ENCODE data around the gene KCNIP1. TPM values are rescaled to one million over a fixed set of nuclear protein-coding genes. Genes with fewer than 3 reads are reported as not detected.
A peak's percentile ranks its signal among the peaks of the same experiment; 100 is the strongest.

Gene KCNIP1
- total and polyA plus RNA-seq, 2 of the 13 experiments (the other 11 are each of a cell fraction or from before 2014, with no cell fraction given): not detected

DNA sequence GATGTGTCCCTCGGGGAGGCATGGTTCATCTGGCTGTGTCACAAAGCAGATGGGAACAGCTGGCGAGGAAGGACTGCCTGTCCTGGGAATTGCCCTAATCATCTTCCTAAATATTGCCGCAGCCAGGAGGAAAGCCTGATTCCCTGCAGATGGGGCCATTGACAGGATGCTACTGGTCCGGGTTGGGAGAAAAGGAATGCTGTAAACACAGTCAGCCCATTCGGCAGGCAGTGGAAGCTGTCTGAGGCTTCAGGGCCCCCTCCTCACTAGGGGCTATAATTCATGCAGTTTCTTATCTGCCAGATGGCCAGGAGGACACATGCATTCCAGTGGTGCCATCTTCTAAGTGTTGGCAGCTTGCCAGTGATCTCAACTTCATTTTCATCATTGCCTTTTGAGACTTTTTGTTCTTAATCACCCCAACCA is 110.3 kb downstream of the KCNIP1 start:
- Histone ChIP-seq H3K27me3 (ENCODE audit: control insufficient read depth in 1 of 2, insufficient read depth in 2 of 2, low read length in 2 of 2) (peaks cover 0 to 10% of the 10 kb centered on the region in 2 experiments; a peak in 1 of 5 replicates), H3K27ac (ENCODE audit: extremely low read length, insufficient read depth, low read length) (no peak overlapping the region), H3K4me2 (ENCODE audit: low read depth, low read length) (no peak overlapping the region), H3K4me3 (replicated peaks in 1 of 3; ENCODE audit: insufficient read depth in 1 of 3, low read depth in 2 of 3, low read length in 3 of 3) (no peak overlapping the region), H2AFZ (ENCODE audit: low read length) (no peak overlapping the region), H4K20me1 (ENCODE audit: insufficient read depth, low read length) (no peaks in the 10 kb centered on the region), H3K9ac (ENCODE audit: insufficient read depth, low read depth, low read length) (no peak overlapping the region), H3K79me2 (ENCODE audit: insufficient read depth, low read length) (no peaks in the 10 kb centered on the region), H3K4me1 (ENCODE audit: insufficient read depth, low read length) (no peaks in the 10 kb centered on the region), H3K9me3 (ENCODE audit: low read length) (no peaks in the 10 kb centered on the region), H3K36me3 (replicated peaks in 1 of 2; ENCODE audit: control insufficient read depth in 1 of 2, insufficient read depth in 2 of 2, low read length in 2 of 2) (no peaks in the 10 kb centered on the region)
- CTCF ChIA-PET (ENCODE audit: low intra/inter-chr PET ratio, low total read pairs): no interaction called here
- TF ChIP-seq LCORL (IDR thresholded peaks at IDR 0.05) (peak; percentile 53; the same call in 1 of the 2 replicates), LCORL (CRISPR knock-in tag; IDR thresholded peaks at IDR 0.05) (no peak), ZSCAN30 (CRISPR knock-in tag; IDR thresholded peaks at IDR 0.05) (no peak), MYNN (CRISPR knock-in tag; IDR thresholded peaks at IDR 0.05; ENCODE audit: low read depth) (no peak)
- TF ChIP-seq, protein P1, sequence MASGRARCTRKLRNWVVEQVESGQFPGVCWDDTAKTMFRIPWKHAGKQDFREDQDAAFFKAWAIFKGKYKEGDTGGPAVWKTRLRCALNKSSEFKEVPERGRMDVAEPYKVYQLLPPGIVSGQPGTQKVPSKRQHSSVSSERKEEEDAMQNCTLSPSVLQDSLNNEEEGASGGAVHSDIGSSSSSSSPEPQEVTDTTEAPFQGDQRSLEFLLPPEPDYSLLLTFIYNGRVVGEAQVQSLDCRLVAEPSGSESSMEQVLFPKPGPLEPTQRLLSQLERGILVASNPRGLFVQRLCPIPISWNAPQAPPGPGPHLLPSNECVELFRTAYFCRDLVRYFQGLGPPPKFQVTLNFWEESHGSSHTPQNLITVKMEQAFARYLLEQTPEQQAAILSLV (CRISPR knock-in tag; IDR thresholded peaks at IDR 0.05; ENCODE audit: borderline replicate concordance): no peak
- FAIRE-seq (no peak), ATAC-seq (no peak), DNase-seq (ENCODE audit: low spot score) (no peak)
- no TSS peak for BruUV-seq (replicated peaks)
- intact Hi-C loops (cut with micrococcal nuclease; ENCODE audit: unreplicated experiment): no loop called here
- in situ Hi-C loops (cut with HindIII; ENCODE audit: extremely low pct_ligation_motif_present, low pct_unique_long_range_greater_than_20kb): no loop called here
- WGBS (ENCODE audit: low lambda C conversion rate): 0% methylated on average over 1 of the region's 5 CpGs
- POLR2A ChIA-PET: no interaction called here

DNA sequence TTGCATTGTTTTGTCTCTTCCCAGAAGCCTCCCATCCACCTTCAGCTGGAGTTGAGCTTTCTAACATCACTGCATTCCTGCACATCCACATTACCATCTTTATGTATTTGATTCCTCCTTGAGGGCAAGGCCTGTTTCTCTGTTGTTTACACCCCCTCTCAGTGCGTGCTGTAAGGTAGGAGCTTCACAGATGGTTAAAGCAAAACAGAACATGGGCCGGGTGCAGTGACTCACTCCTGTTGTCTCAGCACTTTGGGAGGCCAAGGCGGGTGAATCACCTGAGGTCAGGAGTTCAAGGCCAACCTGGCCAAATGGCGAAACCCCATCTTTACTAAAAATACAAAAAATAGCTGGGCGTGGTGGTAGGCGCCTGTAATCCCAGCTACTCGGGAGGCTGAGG is 110.9 kb downstream of the KCNIP1 start:
- intact Hi-C loops (cut with micrococcal nuclease; ENCODE audit: unreplicated experiment) (no loop called here), in situ Hi-C loops (cut with HindIII; ENCODE audit: extremely low pct_ligation_motif_present, low pct_unique_long_range_greater_than_20kb) (no loop called here)
- H4K20me1 ChIP-seq (ENCODE audit: insufficient read depth, low read length): no peaks in the 10 kb centered on the region
- no peak for FAIRE-seq
- 2% methylated on average over 7 of the region's 7 CpGs for WGBS (ENCODE audit: low lambda C conversion rate)
- no peaks in the 10 kb centered on the region for H3K36me3 ChIP-seq (replicated peaks in 1 of 2; ENCODE audit: control insufficient read depth in 1 of 2, insufficient read depth in 2 of 2, low read length in 2 of 2)
- no peaks in the 10 kb centered on the region for H3K4me1 ChIP-seq (ENCODE audit: insufficient read depth, low read length)
- ATAC-seq: no peak
- no peaks in the 10 kb centered on the region for H3K9me3 ChIP-seq (ENCODE audit: low read length)
- no peak overlapping the region for H3K9ac ChIP-seq (ENCODE audit: insufficient read depth, low read depth, low read length)
- peaks cover 0 to 10% of the 10 kb centered on the region in 2 experiments; a peak in 1 of 5 replicates for H3K27me3 ChIP-seq (ENCODE audit: control insufficient read depth in 1 of 2, insufficient read depth in 2 of 2, low read length in 2 of 2)
- H2AFZ ChIP-seq (ENCODE audit: low read length): no peak overlapping the region
- DNase-seq (ENCODE audit: low spot score): peak; percentile 25
- POLR2A ChIA-PET: no interaction called here
- BruUV-seq (replicated peaks): no TSS peak
- no peaks in the 10 kb centered on the region for H3K79me2 ChIP-seq (ENCODE audit: insufficient read depth, low read length)
- CTCF ChIA-PET (ENCODE audit: low intra/inter-chr PET ratio, low total read pairs): no interaction called here
- no peak overlapping the region for H3K4me3 ChIP-seq (replicated peaks in 1 of 3; ENCODE audit: insufficient read depth in 1 of 3, low read depth in 2 of 3, low read length in 3 of 3)
- TF ChIP-seq, protein P2, sequence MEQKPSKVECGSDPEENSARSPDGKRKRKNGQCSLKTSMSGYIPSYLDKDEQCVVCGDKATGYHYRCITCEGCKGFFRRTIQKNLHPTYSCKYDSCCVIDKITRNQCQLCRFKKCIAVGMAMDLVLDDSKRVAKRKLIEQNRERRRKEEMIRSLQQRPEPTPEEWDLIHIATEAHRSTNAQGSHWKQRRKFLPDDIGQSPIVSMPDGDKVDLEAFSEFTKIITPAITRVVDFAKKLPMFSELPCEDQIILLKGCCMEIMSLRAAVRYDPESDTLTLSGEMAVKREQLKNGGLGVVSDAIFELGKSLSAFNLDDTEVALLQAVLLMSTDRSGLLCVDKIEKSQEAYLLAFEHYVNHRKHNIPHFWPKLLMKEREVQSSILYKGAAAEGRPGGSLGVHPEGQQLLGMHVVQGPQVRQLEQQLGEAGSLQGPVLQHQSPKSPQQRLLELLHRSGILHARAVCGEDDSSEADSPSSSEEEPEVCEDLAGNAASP (CRISPR knock-in tag; IDR thresholded peaks at IDR 0.05; ENCODE audit: borderline replicate concordance): no peak
- TF ChIP-seq RARA (CRISPR knock-in tag; IDR thresholded peaks at IDR 0.05) (peak; percentile 68; the same call in 1 of the 2 replicates), YEATS4 (CRISPR knock-in tag; IDR thresholded peaks at IDR 0.05; ENCODE audit: borderline replicate concordance) (no peak), MAFK (conservative IDR thresholded peaks at IDR 0.05 in 1 of 2, IDR thresholded peaks at IDR 0.05 in 1 of 2; ENCODE audit: low read length in 2 of 2) (no peak), FOSL1 (CRISPR knock-in tag; IDR thresholded peaks at IDR 0.05; ENCODE audit: borderline replicate concordance) (peak; percentile 48; the same call in 1 of the 2 replicates), NR2F1 (CRISPR knock-in tag; IDR thresholded peaks at IDR 0.05) (peak; percentile 10 to 63; a peak in 1 of 4 replicates), FOSL2 (CRISPR knock-in tag; IDR thresholded peaks at IDR 0.05) (peak; percentile 76), ARNTL (CRISPR knock-in tag; IDR thresholded peaks at IDR 0.05) (no peak), SALL2 (CRISPR knock-in tag; IDR thresholded peaks at IDR 0.05) (no peak), HNRNPH1 (optimal IDR thresholded peaks at IDR 0.05; ENCODE audit: low read depth, low read length) (no peak), ZNF781 (CRISPR knock-in tag; IDR thresholded peaks at IDR 0.05; ENCODE audit: borderline replicate concordance, not compliant biosample characterization) (no peak), ZBTB38 (CRISPR knock-in tag; IDR thresholded peaks at IDR 0.05) (no peak), RFX5 (IDR thresholded peaks at IDR 0.05; ENCODE audit: low read depth, low read length) (no peak)
- no peak overlapping the region for H3K4me2 ChIP-seq (ENCODE audit: low read depth, low read length)
- H3K27ac ChIP-seq (ENCODE audit: extremely low read length, insufficient read depth, low read length): no peak overlapping the region

Data from HepG2 (cell line).